ENCODE measurements around the gene CATSPERD. TPM values are rescaled to one million over a fixed set of nuclear protein-coding genes. Genes with fewer than 3 reads are reported as not detected.

The CATSPERD gene
- polyA plus RNA-seq, 2 of the 4 experiments (the other 2 are of a cell fraction) = 0.03 TPM; not detected in 1

- no peak for TF ChIP-seq EHF (CRISPR knock-in tag; IDR thresholded peaks at IDR 0.05)
- no peak for TF ChIP-seq NPAS2 (CRISPR knock-in tag; IDR thresholded peaks at IDR 0.05; ENCODE audit: borderline replicate concordance)
- TF ChIP-seq KDM1A (IDR thresholded peaks at IDR 0.05; ENCODE audit: low read depth) = no peak
- TF ChIP-seq EP300 (IDR thresholded peaks at IDR 0.05) = no peak
- TF ChIP-seq JUNB (IDR thresholded peaks at IDR 0.05) = no peak
- no peak for TF ChIP-seq CEBPB (IDR thresholded peaks at IDR 0.05)
- TF ChIP-seq ESRRA (IDR thresholded peaks at IDR 0.05; ENCODE audit: borderline replicate concordance, low read length) = no peak
- TF ChIP-seq POLR2AphosphoS2 (conservative IDR thresholded peaks at IDR 0.05; ENCODE audit: low read length) = no peak
- TF ChIP-seq MAFK (IDR thresholded peaks at IDR 0.05; ENCODE audit: partially characterized antibody) = no peak
- TF ChIP-seq HMGXB4 (CRISPR knock-in tag; IDR thresholded peaks at IDR 0.05; ENCODE audit: borderline replicate concordance) = no peak
- TF ChIP-seq KDM5A (IDR thresholded peaks at IDR 0.05) = no peak
- Histone ChIP-seq H3K27ac (no peak overlapping the region), H3K4me3 (no peak overlapping the region), H3K9me3 (no peaks in the 10 kb centered on the region), H3K4me2 (no peak overlapping the region), H3K4me1 (no peaks in the 10 kb centered on the region)
- ChIA-PET CTCF (interaction anchor here (0.9 to 3.1 kb wide), 4 partner anchors 9 to 24 kb away, joined by 5 to 14 read pairs (median 10); partner anchors contain the start of genes CATSPERD, LONP1 and RPL36), POLR2A (no interaction called here)
- 98% methylated on average over 7 of the region's 8 CpGs for WGBS (ENCODE audit: missing lambda C conversion rate)
- FAIRE-seq (no peak), DNase-seq (ENCODE audit: low read depth in 1 of 2, low spot score in 1 of 2) (no peak), ATAC-seq (no peak)
These were observed 9.4 kb upstream of the CATSPERD start for GRCh38 chr19:5711025-5711424.

- Histone ChIP-seq H3K4me1 (no peaks in the 10 kb centered on the region), H3K4me2 (no peak overlapping the region), H3K27ac (no peak overlapping the region), H3K9me3 (no peaks in the 10 kb centered on the region), H3K4me3 (no peak overlapping the region)
- ATAC-seq (no peak), FAIRE-seq (no peak), DNase-seq (ENCODE audit: low read depth in 1 of 2, low spot score in 1 of 2) (no peak)
- POLR2A ChIA-PET = interaction anchor here (1.0 kb wide), 1 partner anchor 22 kb away, joined by 3 read pairs; the partner anchor contains the start of gene RPL36
- CTCF ChIA-PET = interaction anchor here (0.9 to 3.1 kb wide), 4 partner anchors 8 to 25 kb away, joined by 5 to 14 read pairs (median 10); partner anchors contain the start of genes CATSPERD, LONP1 and RPL36
- WGBS (ENCODE audit: missing lambda C conversion rate) = 95% methylated on average over 25 of the region's 25 CpGs
- TF ChIP-seq ZC3H11A (IDR thresholded peaks at IDR 0.05) = no peak
- TF ChIP-seq MYC (IDR thresholded peaks at IDR 0.05; ENCODE audit: borderline replicate concordance, low read length) = no peak
- no peak for TF ChIP-seq CHD2 (IDR thresholded peaks at IDR 0.05; ENCODE audit: low read length, partially characterized antibody)
- TF ChIP-seq RAD21 (conservative IDR thresholded peaks at IDR 0.05 in 1 of 2, IDR thresholded peaks at IDR 0.05 in 1 of 2) = no peak
- TF ChIP-seq POLR2AphosphoS2 (conservative IDR thresholded peaks at IDR 0.05; ENCODE audit: low read length) = no peak
- TF ChIP-seq RARB (CRISPR knock-in tag; IDR thresholded peaks at IDR 0.05) = no peak
- TF ChIP-seq HOXA7 (CRISPR knock-in tag; IDR thresholded peaks at IDR 0.05) = no peak
- no peak for TF ChIP-seq USF2 (IDR thresholded peaks at IDR 0.05)
- no peak for TF ChIP-seq JUN (IDR thresholded peaks at IDR 0.05)
- no peak for TF ChIP-seq HOXB13 (CRISPR knock-in tag; IDR thresholded peaks at IDR 0.05; ENCODE audit: low read depth)
- no peak for TF ChIP-seq CBX2 (IDR thresholded peaks at IDR 0.05; ENCODE audit: borderline replicate concordance, low read depth)
- no peak for TF ChIP-seq CEBPB (IDR thresholded peaks at IDR 0.05)
- no peak for TF ChIP-seq ZSCAN20 (CRISPR knock-in tag; IDR thresholded peaks at IDR 0.05)
- TF ChIP-seq TFCP2L1 (CRISPR knock-in tag; IDR thresholded peaks at IDR 0.05) = no peak
These were observed 8.7 kb upstream of the CATSPERD start for GRCh38 chr19:5711713-5712161.

Data from A549 (cell line).